CD1c-positive myeloid dendritic cell (primary cell): ENCODE data around the gene OSBPL6.
A peak's percentile ranks its signal among the peaks of the same experiment; 100 is the strongest.

Source experiments
- DNase-seq: peaks from one replicate; pipeline ENCODE4 v3.0.0-alpha.2; 2016; ENCODE audit errors: extremely low spot score

Gene OSBPL6

GRCh38 chr2:178238750-178239149 lies 44.4 kb downstream of the OSBPL6 start:
- no peak for DNase-seq

GRCh38 chr2:178241844-178242551 lies 47.7 kb downstream of the OSBPL6 start:
- DNase-seq = no peak

- no peak for DNase-seq
These were observed 48.2 kb downstream of the OSBPL6 start for GRCh38 chr2:178242552-178242883.

GRCh38 chr2:178243961-178244360 lies 49.6 kb downstream of the OSBPL6 start:
- no peak for DNase-seq

GRCh38 chr2:178244777-178245176 lies 50.5 kb downstream of the OSBPL6 start:
- DNase-seq = no peak

GRCh38 chr2:178246696-178247095 lies 52.4 kb downstream of the OSBPL6 start:
- DNase-seq = no peak

- no peak for DNase-seq
These were observed 52.9 kb downstream of the OSBPL6 start for GRCh38 chr2:178247250-178247649.

GRCh38 chr2:178250429-178250828 lies 56.1 kb downstream of the OSBPL6 start:
- DNase-seq = peak; percentile 1

GRCh38 chr2:178251151-178251955 lies 57.0 kb downstream of the OSBPL6 start:
- no peak for DNase-seq

- no peak for DNase-seq
These were observed 62.2 kb downstream of the OSBPL6 start for GRCh38 chr2:178256382-178257042.

- DNase-seq = no peak
These were observed 62.8 kb downstream of the OSBPL6 start for GRCh38 chr2:178257127-178257526.

- DNase-seq = no peak
These were observed 64.6 kb downstream of the OSBPL6 start for GRCh38 chr2:178258916-178259315.

- DNase-seq = no peak
These were observed 69.0 kb downstream of the OSBPL6 start for GRCh38 chr2:178263159-178263860.

GRCh38 chr2:178264211-178264610 lies 69.9 kb downstream of the OSBPL6 start:
- DNase-seq = no peak

- DNase-seq = no peak
These were observed 71.5 kb downstream of the OSBPL6 start for GRCh38 chr2:178265851-178266250.

GRCh38 chr2:178266445-178266844 lies 72.1 kb downstream of the OSBPL6 start:
- no peak for DNase-seq

- no peak for DNase-seq
These were observed 73.3 kb downstream of the OSBPL6 start for GRCh38 chr2:178267660-178268059.

GRCh38 chr2:178268435-178268834 lies 74.1 kb downstream of the OSBPL6 start:
- DNase-seq = no peak

- DNase-seq = no peak
These were observed 75.3 kb downstream of the OSBPL6 start for GRCh38 chr2:178269438-178270224.

- no peak for DNase-seq
These were observed 76.0 kb downstream of the OSBPL6 start for GRCh38 chr2:178270338-178270737.

GRCh38 chr2:178271094-178271493 lies 76.8 kb downstream of the OSBPL6 start:
- DNase-seq = no peak
